ENCODE measurements around the gene NTRK3. TPM values are rescaled to one million over a fixed set of nuclear protein-coding genes. Genes with fewer than 3 reads are reported as not detected.

The NTRK3 gene
- total and polyA plus RNA-seq, 4 experiments from 2014 or later: 0.67 TPM; not detected in 3

- H3K27ac Mint-ChIP-seq: no peak overlapping the region
- Histone ChIP-seq H3K4me3 (ENCODE audit: low read length in 2 of 2) (no peak overlapping the region), H3K9me3 (ENCODE audit: control insufficient read depth in 1 of 2, low read length in 2 of 2) (no peaks in the 10 kb centered on the region), H3K4me1 (ENCODE audit: insufficient read depth, low read length) (no peaks in the 10 kb centered on the region), H3K27ac (ENCODE audit: low read depth, low read length) (no peak overlapping the region), H3K36me3 (ENCODE audit: insufficient read depth, low read length) (no peaks in the 10 kb centered on the region), H3K27me3 (ENCODE audit: insufficient read depth, low read length) (no peaks in the 10 kb centered on the region)
- ChIA-PET CTCF (ENCODE audit: partially characterized antibody) (no interaction called here), POLR2A (ENCODE audit: partially characterized antibody) (no interaction called here)
- H3K4me3 Mint-ChIP-seq: no peak overlapping the region
- DNase-seq: no peak
- H3K36me3 Mint-ChIP-seq: no peaks in the 10 kb centered on the region
- H3K27me3 Mint-ChIP-seq: peaks cover 0 to 4% of the 10 kb centered on the region in 2 donors
- intact Hi-C loops (cut with micrococcal nuclease): no loop called here
- no peaks in the 10 kb centered on the region for H3K4me1 Mint-ChIP-seq
- H3K9me3 Mint-ChIP-seq: no peaks in the 10 kb centered on the region
These were observed 136.5 kb downstream of the NTRK3 start for GRCh38 chr15:88120026-88120425.

- DNase-seq: no peak
- Mint-ChIP-seq H3K4me3 (no peak overlapping the region), H3K9me3 (no peaks in the 10 kb centered on the region), H3K27ac (no peak overlapping the region), H3K27me3 (peaks cover 0 to 4% of the 10 kb centered on the region in 2 donors), H3K36me3 (no peaks in the 10 kb centered on the region), H3K4me1 (no peaks in the 10 kb centered on the region)
- H3K36me3 ChIP-seq (ENCODE audit: insufficient read depth, low read length): no peaks in the 10 kb centered on the region
- POLR2A ChIA-PET (ENCODE audit: partially characterized antibody): no interaction called here
- intact Hi-C loops (cut with micrococcal nuclease): no loop called here
- no peaks in the 10 kb centered on the region for H3K4me1 ChIP-seq (ENCODE audit: insufficient read depth, low read length)
- H3K9me3 ChIP-seq (ENCODE audit: control insufficient read depth in 1 of 2, low read length in 2 of 2): no peaks in the 10 kb centered on the region
- no peak overlapping the region for H3K4me3 ChIP-seq (ENCODE audit: low read length in 2 of 2)
- no peaks in the 10 kb centered on the region for H3K27me3 ChIP-seq (ENCODE audit: insufficient read depth, low read length)
- CTCF ChIA-PET (ENCODE audit: partially characterized antibody): no interaction called here
- no peak overlapping the region for H3K27ac ChIP-seq (ENCODE audit: low read depth, low read length)
These were observed 137.8 kb downstream of the NTRK3 start for GRCh38 chr15:88118741-88119140.

- H3K36me3 Mint-ChIP-seq: no peaks in the 10 kb centered on the region
- intact Hi-C loops (cut with micrococcal nuclease): no loop called here
- no peaks in the 10 kb centered on the region for H3K9me3 Mint-ChIP-seq
- POLR2A ChIA-PET (ENCODE audit: partially characterized antibody): no interaction called here
- Histone ChIP-seq H3K27ac (ENCODE audit: low read depth, low read length) (no peak overlapping the region), H3K36me3 (ENCODE audit: insufficient read depth, low read length) (no peaks in the 10 kb centered on the region), H3K4me1 (ENCODE audit: insufficient read depth, low read length) (no peaks in the 10 kb centered on the region), H3K4me3 (ENCODE audit: low read length in 2 of 2) (no peak overlapping the region), H3K27me3 (ENCODE audit: insufficient read depth, low read length) (no peaks in the 10 kb centered on the region), H3K9me3 (ENCODE audit: control insufficient read depth in 1 of 2, low read length in 2 of 2) (no peaks in the 10 kb centered on the region)
- CTCF ChIA-PET (ENCODE audit: partially characterized antibody): no interaction called here
- no peaks in the 10 kb centered on the region for H3K4me1 Mint-ChIP-seq
- H3K4me3 Mint-ChIP-seq: no peak overlapping the region
- H3K27me3 Mint-ChIP-seq: peaks cover 0 to 4% of the 10 kb centered on the region in 2 donors
- DNase-seq: no peak
- no peak overlapping the region for H3K27ac Mint-ChIP-seq
These were observed 138.5 kb downstream of the NTRK3 start for GRCh38 chr15:88118035-88118434.

DNA sequence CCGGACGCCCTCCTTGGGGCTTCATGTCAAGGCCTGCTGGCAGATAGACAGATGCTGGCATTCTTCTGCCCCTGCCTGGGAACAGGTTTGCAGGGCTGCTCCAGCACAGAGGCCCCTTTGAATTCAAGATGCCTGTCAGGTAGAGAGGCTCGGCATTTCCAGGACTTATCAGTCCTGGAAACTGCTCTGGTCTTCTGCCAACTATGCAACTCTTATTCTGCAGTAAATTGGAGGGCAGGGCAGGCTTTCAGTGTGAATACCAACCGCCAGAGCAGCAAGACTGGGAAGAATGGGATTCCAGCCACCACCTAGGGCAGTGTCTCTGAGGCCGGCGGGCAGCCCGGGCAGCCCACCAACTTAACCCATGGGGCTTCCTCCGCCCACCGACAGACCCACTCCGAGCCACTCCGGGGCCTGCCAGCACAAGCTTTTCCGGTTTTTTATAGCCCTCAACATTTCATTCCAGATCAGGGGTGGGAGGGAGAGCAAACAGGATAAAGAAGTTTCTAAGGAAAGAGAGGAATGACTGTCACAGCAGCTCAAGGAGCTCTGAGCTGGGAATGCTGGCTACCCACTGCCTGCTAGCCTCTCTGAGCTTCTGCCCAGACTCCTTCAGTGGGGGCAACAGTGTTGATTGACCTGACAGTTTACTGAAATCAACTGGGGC, 140.9 kb downstream of the NTRK3 start:
- no peak overlapping the region for H3K4me3 Mint-ChIP-seq
- DNase-seq: no peak
- Histone ChIP-seq H3K27ac (ENCODE audit: low read depth, low read length) (no peak overlapping the region), H3K4me3 (ENCODE audit: low read length in 2 of 2) (no peak overlapping the region), H3K4me1 (ENCODE audit: insufficient read depth, low read length) (no peaks in the 10 kb centered on the region), H3K27me3 (ENCODE audit: insufficient read depth, low read length) (no peaks in the 10 kb centered on the region), H3K36me3 (ENCODE audit: insufficient read depth, low read length) (no peaks in the 10 kb centered on the region), H3K9me3 (ENCODE audit: control insufficient read depth in 1 of 2, low read length in 2 of 2) (no peaks in the 10 kb centered on the region)
- peaks cover 3 to 4% of the 10 kb centered on the region in 2 donors for H3K27me3 Mint-ChIP-seq
- intact Hi-C loops (cut with micrococcal nuclease): no loop called here
- H3K9me3 Mint-ChIP-seq: peaks cover 0 to 3% (median 0%) of the 10 kb centered on the region in 8 donors
- ChIA-PET POLR2A (ENCODE audit: partially characterized antibody) (no interaction called here), CTCF (ENCODE audit: partially characterized antibody) (no interaction called here)
- H3K4me1 Mint-ChIP-seq: no peaks in the 10 kb centered on the region
- H3K36me3 Mint-ChIP-seq: no peaks in the 10 kb centered on the region
- no peak overlapping the region for H3K27ac Mint-ChIP-seq

GRCh38 chr15:88113613-88114308, 142.8 kb downstream of the NTRK3 start:
- CTCF ChIA-PET (ENCODE audit: partially characterized antibody): no interaction called here
- Mint-ChIP-seq H3K27me3 (peaks cover 2 to 3% of the 10 kb centered on the region in 2 donors), H3K9me3 (peaks cover 0 to 3% (median 0%) of the 10 kb centered on the region in 8 donors), H3K36me3 (no peaks in the 10 kb centered on the region), H3K27ac (no peak overlapping the region), H3K4me1 (no peaks in the 10 kb centered on the region), H3K4me3 (no peak overlapping the region)
- no peak for DNase-seq
- H3K4me3 ChIP-seq (ENCODE audit: low read length in 2 of 2): no peak overlapping the region
- no peaks in the 10 kb centered on the region for H3K36me3 ChIP-seq (ENCODE audit: insufficient read depth, low read length)
- POLR2A ChIA-PET (ENCODE audit: partially characterized antibody): no interaction called here
- no peak overlapping the region for H3K27ac ChIP-seq (ENCODE audit: low read depth, low read length)
- no peaks in the 10 kb centered on the region for H3K9me3 ChIP-seq (ENCODE audit: control insufficient read depth in 1 of 2, low read length in 2 of 2)
- no peaks in the 10 kb centered on the region for H3K27me3 ChIP-seq (ENCODE audit: insufficient read depth, low read length)
- intact Hi-C loops (cut with micrococcal nuclease): no loop called here
- H3K4me1 ChIP-seq (ENCODE audit: insufficient read depth, low read length): no peaks in the 10 kb centered on the region

DNA sequence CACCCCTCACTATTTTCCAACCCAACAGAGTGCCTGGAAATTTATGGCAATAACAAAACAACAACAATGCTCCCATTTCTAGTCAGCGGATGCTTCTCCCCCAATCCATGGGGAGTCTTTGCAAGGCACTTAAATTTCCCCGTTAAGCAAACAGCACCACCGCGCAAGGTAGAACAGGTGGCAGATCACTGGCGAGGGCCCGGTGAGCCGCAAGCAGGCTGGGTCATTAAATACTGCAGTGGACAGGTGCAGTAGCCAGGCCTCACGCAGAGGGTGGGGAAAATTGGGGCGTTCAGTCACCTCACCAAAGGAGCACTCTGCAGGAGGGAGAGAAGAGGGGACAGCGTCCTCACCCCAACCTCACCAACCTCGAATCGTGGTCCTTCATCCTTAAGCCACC, 147.5 kb downstream of the NTRK3 start:
- Mint-ChIP-seq H3K27ac (no peak overlapping the region), H3K36me3 (no peaks in the 10 kb centered on the region)
- CTCF ChIA-PET (ENCODE audit: partially characterized antibody): no interaction called here

GRCh38 chr15:88108477-88108876, 148.1 kb downstream of the NTRK3 start:
- H3K27ac Mint-ChIP-seq: no peak overlapping the region
- POLR2A ChIA-PET (ENCODE audit: partially characterized antibody): no interaction called here
- CTCF ChIA-PET (ENCODE audit: partially characterized antibody): no interaction called here

More for the DNA sequence above, 147.5 kb downstream of the NTRK3 start:
- no peak overlapping the region for H3K27ac ChIP-seq (ENCODE audit: low read depth, low read length)
- DNase-seq: no peak
- H3K9me3 ChIP-seq (ENCODE audit: control insufficient read depth in 1 of 2, low read length in 2 of 2): no peaks in the 10 kb centered on the region
- Mint-ChIP-seq H3K27me3 (peaks cover 0 to 3% of the 10 kb centered on the region in 2 donors), H3K4me3 (no peak overlapping the region), H3K4me1 (no peaks in the 10 kb centered on the region), H3K9me3 (peaks cover 0 to 3% (median 0%) of the 10 kb centered on the region in 8 donors)
- H3K4me3 ChIP-seq (ENCODE audit: low read length in 2 of 2): no peak overlapping the region
- POLR2A ChIA-PET (ENCODE audit: partially characterized antibody): no interaction called here
- H3K36me3 ChIP-seq (ENCODE audit: insufficient read depth, low read length): no peaks in the 10 kb centered on the region
- H3K4me1 ChIP-seq (ENCODE audit: insufficient read depth, low read length): no peaks in the 10 kb centered on the region
- intact Hi-C loops (cut with micrococcal nuclease): no loop called here
- no peaks in the 10 kb centered on the region for H3K27me3 ChIP-seq (ENCODE audit: insufficient read depth, low read length)

More at GRCh38 chr15:88108477-88108876, 148.1 kb downstream of the NTRK3 start:
- Histone ChIP-seq H3K9me3 (ENCODE audit: control insufficient read depth in 1 of 2, low read length in 2 of 2) (no peaks in the 10 kb centered on the region), H3K36me3 (ENCODE audit: insufficient read depth, low read length) (no peaks in the 10 kb centered on the region), H3K4me1 (ENCODE audit: insufficient read depth, low read length) (no peaks in the 10 kb centered on the region), H3K4me3 (ENCODE audit: low read length in 2 of 2) (no peak overlapping the region), H3K27me3 (ENCODE audit: insufficient read depth, low read length) (no peaks in the 10 kb centered on the region), H3K27ac (ENCODE audit: low read depth, low read length) (no peak overlapping the region)
- H3K36me3 Mint-ChIP-seq: no peaks in the 10 kb centered on the region
- peaks cover 0 to 3% of the 10 kb centered on the region in 2 donors for H3K27me3 Mint-ChIP-seq
- H3K4me3 Mint-ChIP-seq: no peak overlapping the region
- no peak for DNase-seq
- H3K9me3 Mint-ChIP-seq: peaks cover 0 to 3% (median 0%) of the 10 kb centered on the region in 8 donors
- no peaks in the 10 kb centered on the region for H3K4me1 Mint-ChIP-seq
- intact Hi-C loops (cut with micrococcal nuclease): no loop called here

All from CD4-positive, alpha-beta memory T cell (primary cell).